ENCODE results near the gene DEFB126.
"Not testable (repeated sequence)": the region's sequence is repeated elsewhere in the genome, so short reads cannot be mapped to it uniquely, and the experiment has no call there.

The DEFB126 gene, protein sequence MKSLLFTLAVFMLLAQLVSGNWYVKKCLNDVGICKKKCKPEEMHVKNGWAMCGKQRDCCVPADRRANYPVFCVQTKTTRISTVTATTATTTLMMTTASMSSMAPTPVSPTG

DNA sequence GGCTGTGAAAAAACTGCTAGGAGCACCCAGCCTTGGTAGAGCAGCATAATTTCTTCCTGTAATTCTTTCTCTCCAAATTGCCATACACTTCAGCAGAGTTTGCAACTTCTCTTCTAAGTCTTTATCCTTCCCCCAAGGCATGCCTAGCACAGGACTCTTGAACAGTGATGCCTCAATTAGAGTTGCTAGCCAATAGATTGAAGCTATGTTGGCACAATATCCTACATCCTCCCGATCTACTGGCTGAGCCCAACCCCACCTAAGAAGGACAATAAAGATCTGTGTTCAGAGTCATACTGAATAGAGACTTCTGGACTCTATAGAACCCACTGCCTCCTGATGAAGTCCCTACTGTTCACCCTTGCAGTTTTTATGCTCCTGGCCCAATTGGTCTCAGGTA lies at the start of gene DEFB126:
TSS of gene DEFB126 (plus strand) at position 301 of the 400 bp plus-strand sequence. CDS start at position 340, 39 bp downstream.
- no peak for DNase-seq

DNA sequence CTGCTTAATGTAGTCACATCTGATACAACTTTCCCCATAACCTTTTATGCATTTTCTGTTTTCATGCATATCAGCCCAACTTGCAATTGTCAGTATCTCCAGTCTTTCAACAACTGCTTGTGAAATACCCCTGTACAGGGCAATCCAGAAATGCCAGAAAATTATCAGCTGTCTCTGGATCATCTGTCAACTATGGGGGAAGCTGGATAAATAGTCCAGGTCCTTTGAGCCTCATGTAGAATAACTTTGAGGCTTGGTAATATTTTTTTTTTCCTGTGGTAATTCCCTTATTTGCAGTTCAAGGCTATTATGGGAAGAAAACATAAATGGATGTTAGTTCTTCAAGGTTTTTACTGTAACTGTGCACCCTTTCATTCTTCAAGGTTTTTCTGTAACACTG lies 48.7 kb upstream of the DEFB126 start:
- DNase-seq, result no peak

DNA sequence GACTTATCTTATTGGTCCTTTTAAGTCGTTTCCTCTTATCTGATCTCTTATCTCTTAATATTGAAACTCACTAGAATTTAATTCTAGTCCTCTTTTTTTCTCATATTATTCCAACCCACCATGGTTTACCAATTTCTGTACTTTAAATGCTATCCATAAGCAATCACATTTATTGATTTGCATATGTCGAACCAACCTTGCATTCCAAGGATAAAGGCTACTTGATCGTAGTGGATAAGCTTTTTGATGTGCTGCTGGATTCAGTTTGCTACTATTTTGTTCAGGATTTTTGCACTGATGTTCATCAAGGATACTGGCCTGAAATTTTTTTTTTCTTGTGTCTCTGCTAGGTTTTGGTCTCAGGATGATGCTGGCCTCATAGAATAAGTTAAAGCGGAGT lies 47.2 kb upstream of the DEFB126 start:
- DNase-seq, result no peak

DNA sequence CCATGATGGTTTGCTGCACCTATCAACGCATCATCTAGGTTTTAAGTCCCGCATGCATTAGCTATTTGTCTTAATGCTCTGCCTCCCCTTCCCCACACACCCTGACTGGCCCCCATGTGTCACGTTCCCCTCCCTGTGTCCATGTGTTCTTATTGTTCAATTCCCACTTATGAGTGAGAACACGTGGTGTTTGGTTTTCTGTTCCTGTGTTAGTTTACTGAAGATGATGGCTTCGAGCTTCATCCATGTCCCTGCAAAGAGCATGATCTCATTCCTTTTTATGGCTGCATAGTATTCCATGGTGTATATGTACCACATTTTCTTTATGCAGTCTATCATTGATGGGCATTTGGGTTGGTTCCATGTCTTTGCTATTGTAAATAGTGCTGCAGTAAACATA lies 44.7 kb upstream of the DEFB126 start:
- not testable (repeated sequence) for DNase-seq

DNA sequence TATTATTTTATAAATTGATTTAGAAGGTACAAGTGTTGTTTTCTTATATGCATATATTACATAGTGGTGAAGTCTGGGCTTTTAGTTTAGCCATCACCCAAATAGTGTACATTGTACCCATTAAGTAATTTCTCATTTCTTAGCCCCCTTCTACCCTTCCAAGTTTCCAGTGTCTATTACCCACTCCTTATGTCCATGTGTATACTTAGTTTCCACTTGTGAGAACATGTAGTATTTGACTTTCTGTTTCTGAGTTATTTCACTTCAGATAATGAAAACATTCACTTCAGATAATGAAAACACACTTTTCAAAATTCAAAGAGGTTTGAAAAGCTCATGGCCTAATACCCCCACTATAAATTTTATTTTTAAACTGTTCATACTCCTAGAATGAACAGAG lies 40.4 kb upstream of the DEFB126 start:
- no peak for DNase-seq

DNA sequence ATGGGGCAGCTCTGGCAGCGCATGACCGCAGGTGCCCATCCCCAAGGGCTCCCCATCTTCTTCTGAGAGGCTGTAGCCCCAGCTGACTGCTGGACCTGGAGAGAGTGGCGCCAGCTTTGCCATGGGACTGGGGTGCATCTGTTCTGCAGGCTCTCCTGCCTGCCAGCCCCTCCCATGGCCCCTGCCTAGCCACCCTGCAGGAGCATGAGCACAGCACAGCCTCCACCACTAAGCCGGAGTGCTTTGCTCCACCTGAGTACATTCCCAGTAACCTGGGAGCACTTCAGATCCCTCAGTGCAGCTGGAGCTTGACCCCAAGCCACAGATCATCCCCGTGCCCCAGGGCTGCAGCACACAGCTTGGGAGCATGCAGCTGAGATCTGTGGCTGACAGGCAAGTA lies 38.9 kb upstream of the DEFB126 start:
- DNase-seq, result no peak

DNA sequence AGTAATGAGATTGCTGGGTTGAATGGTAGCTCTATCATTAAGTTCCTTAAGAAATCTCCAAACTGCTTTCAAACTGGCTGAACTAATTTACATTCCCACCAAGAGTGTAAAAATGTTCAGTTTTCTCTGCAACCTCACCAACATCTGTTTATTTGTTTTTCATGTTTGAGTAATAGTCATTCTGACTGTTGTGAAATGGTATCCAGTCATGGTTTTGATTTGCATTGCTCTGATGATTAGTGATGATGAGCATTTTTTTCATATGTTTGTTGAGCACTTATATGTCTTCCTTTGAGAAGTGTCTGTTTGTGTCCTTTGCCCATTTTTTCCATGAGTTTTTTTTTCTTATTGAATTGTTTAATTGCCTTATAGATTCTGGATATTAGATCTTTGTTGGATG lies 30.0 kb upstream of the DEFB126 start:
- DNase-seq, result no peak

DNA sequence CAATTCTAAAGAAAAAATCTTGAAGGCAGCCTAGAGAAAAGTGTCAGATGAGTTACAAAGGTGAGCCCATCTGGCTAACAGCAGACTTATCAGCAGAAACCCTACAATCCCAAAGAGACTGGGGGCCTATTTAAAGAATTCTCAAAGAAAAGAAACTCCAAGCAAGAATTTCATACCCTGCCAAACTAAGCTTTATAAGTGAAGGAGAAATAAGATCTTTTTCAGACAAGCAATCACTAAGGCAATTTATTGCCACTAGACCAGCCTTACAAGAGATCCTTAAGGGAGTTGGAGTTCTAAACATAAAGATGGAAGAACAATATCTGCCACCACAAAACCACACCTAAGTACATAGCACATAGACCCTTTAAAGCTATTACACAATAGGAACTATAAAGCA lies 24.9 kb upstream of the DEFB126 start:
- DNase-seq, result no peak

DNA sequence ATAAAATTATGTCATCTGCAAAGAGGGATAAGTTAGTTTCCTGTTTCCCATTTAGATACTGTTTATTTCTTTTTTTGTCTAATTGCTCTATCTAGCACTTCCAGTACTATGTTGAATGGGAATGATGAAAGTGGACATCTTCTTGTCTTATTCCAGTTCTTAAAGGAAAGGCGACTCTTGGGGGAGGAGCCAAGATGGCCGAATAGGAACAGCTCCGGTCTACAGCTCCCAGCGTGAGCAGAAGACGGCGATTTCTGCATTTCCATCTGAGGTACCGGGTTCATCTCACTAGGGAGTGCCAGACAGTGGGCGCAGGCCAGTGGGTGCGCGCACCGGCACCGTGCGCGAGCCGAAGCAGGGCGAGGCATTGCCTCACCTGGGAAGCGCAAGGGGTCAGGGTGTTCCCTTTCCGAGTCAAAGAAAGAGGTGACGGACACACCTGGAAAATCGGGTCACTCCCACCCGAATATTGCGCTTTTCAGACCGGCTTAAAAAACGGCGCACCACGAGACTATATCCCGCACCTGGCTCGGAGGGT lies 12.5 kb upstream of the DEFB126 start:
- DNase-seq, result not testable (repeated sequence)

DNA sequence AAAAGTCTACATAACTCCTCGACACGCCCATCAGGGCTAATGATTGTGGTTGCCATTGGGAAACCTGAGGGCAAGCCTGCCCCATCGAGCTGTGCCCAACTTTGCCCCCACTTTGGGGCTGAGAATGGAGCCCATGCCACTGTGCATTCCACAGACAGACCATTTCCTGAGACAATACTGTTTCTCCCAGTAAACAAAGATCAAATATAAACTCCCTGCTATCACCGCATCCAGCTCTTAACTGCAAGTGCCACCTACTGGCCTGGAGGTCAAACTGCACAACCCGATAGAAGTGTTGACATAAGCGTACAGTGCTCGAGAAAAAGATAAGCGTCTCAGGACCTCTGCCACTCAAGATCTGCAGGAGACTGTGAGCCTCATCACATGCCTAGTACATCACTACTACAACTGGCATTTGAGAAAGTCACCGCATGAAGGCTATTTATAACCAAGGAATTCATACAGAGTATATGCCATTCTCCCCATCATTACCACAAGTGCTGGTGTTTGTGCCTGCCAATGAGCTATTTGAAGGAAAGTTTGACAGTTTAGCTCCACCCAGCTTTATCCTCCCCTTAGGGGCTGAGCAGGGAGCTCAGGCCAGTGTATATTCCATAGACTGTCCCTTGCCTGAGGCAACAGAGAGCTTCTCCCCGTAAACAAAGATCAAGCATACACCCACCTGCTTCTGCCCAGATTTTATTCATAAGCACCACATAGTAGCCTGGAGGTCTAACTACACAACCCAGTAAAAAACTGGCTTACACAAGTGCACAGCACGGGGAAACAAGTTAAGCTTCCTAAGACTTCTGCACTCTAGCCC lies 4.5 kb upstream of the DEFB126 start:
- DNase-seq, result no peak

DNA sequence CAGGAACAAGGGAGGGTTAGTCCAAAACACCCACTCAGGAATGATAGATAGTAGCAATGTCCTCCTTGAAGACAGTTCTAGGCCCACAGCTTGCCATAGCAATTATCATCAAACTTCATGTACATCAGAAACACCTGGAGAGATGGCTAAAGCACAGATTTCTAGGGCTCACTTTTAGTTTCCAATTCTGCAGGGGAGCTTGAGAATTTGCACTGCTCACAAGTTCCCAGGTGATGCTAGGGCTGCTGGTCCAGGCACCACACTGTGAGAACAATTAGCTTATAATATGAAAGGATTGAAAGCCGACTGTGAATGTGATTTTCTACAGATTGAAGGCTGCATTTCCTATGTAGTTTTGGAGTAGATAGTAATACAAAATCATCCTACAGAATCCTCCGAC lies 3.5 kb downstream of the DEFB126 start:
- DNase-seq, result no peak

DNA sequence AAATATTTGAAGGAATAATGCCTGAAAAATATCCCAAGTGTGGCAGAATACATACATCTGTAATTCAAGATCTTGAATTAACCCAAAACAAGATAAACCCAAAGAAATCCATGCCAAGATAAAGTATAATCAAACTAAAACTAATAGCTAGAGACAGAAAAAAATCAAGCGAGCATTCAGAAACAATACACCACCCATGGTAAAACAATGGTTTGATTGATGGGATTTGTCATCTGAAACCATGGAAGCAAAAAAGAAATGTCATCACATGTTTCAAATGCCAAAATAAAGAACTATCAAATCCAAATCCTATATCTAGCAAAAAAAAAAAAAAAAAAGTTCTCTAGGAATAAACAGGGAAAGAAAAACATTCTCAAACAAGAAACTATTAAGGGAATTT lies 9.7 kb downstream of the DEFB126 start:
- DNase-seq, result no peak

DNA sequence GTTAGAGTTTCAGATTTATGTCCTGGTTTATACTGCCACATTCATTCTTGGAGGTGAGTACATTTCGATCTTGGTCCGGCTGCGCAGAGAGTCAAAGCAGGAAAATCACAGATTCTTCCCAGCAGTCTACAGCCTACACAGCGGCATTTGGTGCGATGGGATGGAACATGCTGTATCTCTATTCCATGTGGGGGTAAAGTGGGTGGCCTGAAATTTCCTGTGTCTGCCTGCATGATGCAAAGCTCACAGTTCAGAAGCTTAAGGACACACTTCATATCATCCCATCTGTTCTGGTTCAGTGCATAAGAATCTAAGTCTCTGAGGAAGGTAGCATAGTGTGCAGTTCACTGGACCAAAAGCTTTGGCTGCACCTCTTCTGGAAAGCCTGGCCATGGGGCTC lies 14.8 kb downstream of the DEFB126 start, which contains the start of gene DEFB127:
TSS of gene DEFB127 (plus strand) at position 301 of the 400 bp plus-strand sequence. CDS start at position 392, 91 bp downstream.
- no peak for DNase-seq

DNA sequence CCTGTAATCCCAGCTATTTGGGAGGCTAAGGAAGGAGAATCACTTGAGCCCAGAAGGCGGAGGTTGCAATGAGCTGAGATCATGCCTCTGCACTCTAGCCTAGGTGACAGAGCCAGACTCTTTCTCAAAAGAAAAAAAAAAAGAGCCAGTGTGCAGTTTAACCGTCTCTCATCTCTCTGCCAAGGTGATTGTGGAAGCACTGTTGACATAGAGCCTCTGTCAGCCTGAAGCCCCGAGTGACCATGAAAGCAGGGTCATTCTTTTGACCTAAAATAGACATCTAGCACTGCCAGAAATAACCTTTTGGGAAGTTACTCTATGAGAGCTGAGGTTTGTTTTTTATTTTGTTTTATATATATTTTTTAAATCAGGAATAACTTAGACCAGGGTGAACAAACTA lies 22.2 kb downstream of the DEFB126 start:
- DNase-seq, result no peak

DNA sequence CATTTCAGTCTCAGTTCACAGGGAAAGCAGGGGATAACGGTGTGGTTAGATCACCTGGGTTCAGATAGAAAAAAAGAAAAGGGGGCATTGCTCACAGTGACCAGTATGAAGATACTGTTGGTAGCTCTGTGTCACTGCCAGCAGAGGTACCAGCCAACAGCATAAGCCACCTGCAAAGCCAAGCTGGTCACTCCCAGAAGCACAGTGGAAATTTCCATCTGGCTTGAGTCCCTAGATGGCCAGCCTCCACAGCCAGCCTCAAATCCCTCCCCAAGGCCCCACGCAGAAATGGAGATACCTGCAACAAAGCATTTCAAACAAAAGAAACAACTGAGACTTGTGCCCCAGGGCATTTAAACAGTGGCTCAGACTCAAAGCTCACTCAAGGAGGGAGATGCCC lies 26.5 kb downstream of the DEFB126 start:
- DNase-seq, result no peak

DNA sequence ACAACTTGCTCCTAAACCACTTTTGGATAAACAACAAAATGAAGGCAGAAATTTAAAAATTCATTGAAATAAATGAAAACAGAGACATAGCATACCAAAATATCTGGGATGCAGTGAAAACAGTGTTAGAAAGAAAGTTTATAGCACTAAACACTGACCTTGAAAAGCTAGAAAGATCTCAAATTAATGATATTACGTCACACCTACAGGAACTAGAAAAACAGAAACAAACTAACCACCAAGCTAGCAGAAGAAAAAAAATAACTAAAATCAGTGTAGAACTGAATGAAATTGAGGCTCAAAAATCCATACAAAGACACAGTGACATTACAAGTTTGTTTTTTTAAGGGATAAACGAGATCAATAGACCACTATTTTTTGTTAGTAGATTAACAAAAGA lies 41.9 kb downstream of the DEFB126 start:
- no peak for DNase-seq

DNA sequence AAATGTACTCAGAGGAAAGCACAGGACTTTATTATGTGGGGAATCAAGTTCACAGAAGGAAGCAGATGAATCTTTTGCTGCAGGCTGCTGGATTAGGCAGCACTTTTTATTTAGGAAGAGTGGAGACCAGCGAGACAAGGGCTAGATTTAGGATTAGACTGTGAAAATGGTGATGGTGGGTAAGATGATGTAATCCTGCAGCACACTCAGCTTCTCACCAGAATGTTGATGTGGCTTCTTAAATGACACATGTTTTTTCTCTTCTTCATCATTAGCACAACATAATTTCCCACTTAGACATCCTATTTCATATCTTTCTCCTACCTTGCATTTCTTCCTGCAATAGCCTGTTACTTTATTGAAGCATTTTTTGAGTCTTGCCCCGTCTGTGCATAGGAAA lies 45.3 kb downstream of the DEFB126 start:
- DNase-seq, result no peak

DNA sequence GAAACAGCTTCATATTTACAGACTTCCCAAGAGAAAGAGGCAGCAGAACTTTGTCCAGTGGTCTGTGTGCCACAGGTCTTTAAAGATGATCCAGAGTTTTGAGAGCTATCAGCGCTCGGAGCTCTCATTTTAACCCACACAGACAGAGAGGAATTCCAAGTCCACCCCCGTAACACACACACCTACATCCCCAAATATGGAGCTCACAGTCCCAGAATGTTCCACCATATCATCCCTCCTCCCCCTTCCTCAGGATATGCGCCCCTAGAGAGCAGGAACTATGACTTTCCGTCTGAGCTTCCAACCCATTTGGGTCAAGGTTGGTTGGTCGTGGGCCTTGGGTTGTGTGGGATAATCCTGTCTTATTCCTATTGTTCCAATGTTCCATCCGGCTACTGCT lies 47.2 kb downstream of the DEFB126 start, which contains the start of gene DEFB128:
TSS of gene DEFB128 (minus strand) at position 101 of the 400 bp plus-strand sequence. CDS start at position 13, 88 bp downstream.
- no peak for DNase-seq

All from activated T-cell treated with anti-CD3 and anti-CD28 coated beads for 4 hours (primary cell).